Calu3 (cell line): ENCODE results near the gene HOXA9. TPM values are rescaled to one million over a fixed set of nuclear protein-coding genes. Genes with fewer than 3 reads are reported as not detected.

Experiments used
- BruUV-seq: library from RNA; stranded (reverse); fragments of 400-500 nt; replicated peaks from 2 replicates; lab custom pipeline; 2021; lab: Mats Ljungman, UMichigan
- CTCF ChIA-PET: fragments of 300-600 bp; sonication (Branson Sonifier 250); formaldehyde crosslinking; loops from one replicate; lab custom pipeline; 2022; ENCODE audit warnings: antibody characterized with exemption; lab: Charles Lee
- DNase-seq: peaks from one replicate; pipeline ENCODE4 v3.0.0; 2022
- H3K27ac Mint-ChIP-seq: one replicate; pipeline ENCODE4 v1.8.0; 2022; ENCODE audit warnings: mixed read lengths; ENCODE audit not compliant: unreplicated experiment
- H3K27me3 Mint-ChIP-seq: one replicate; pipeline ENCODE4 v1.8.0; 2022; ENCODE audit warnings: mixed read lengths; ENCODE audit not compliant: unreplicated experiment
- H3K36me3 Mint-ChIP-seq: one replicate; pipeline ENCODE4 v1.8.0; 2022; ENCODE audit warnings: mild to moderate bottlenecking, moderate library complexity, mixed read lengths; ENCODE audit not compliant: insufficient read depth, unreplicated experiment
- H3K4me1 Mint-ChIP-seq: one replicate; pipeline ENCODE4 v1.8.0; 2022; ENCODE audit warnings: mild to moderate bottlenecking, low read depth, mixed read lengths; ENCODE audit not compliant: unreplicated experiment
- H3K4me3 Mint-ChIP-seq: one replicate; pipeline ENCODE4 v1.8.0; 2022; ENCODE audit warnings: mild to moderate bottlenecking, low read depth, moderate library complexity, mixed read lengths; ENCODE audit not compliant: unreplicated experiment
- H3K9me3 Mint-ChIP-seq: one replicate; pipeline ENCODE4 v1.8.0; 2022; ENCODE audit warnings: low read depth, mixed read lengths; ENCODE audit not compliant: unreplicated experiment
- intact Hi-C: fragments of 100-400 bp; cut with micrococcal nuclease; formaldehyde crosslinking; loops from one replicate; pipeline ENCODE4 v1.10.0; 2022; ENCODE audit not compliant: unreplicated experiment
- total RNA-seq: library from RNA; stranded (reverse); gene quantifications from 2 replicates; pipeline ENCODE4 v1.2.3, GENCODE V29; 2022
- TF ChIP-seq, protein P1 (sequence below): fragments of 200-600 bp; IDR thresholded peaks from one replicate; pipeline ENCODE4 v1.8.0; 2022; ENCODE audit warnings: antibody characterized with exemption; ENCODE audit not compliant: unreplicated experiment

The HOXA9 gene
- total RNA-seq, 1 experiment from 2014 or later = 2.5 TPM

DNA sequence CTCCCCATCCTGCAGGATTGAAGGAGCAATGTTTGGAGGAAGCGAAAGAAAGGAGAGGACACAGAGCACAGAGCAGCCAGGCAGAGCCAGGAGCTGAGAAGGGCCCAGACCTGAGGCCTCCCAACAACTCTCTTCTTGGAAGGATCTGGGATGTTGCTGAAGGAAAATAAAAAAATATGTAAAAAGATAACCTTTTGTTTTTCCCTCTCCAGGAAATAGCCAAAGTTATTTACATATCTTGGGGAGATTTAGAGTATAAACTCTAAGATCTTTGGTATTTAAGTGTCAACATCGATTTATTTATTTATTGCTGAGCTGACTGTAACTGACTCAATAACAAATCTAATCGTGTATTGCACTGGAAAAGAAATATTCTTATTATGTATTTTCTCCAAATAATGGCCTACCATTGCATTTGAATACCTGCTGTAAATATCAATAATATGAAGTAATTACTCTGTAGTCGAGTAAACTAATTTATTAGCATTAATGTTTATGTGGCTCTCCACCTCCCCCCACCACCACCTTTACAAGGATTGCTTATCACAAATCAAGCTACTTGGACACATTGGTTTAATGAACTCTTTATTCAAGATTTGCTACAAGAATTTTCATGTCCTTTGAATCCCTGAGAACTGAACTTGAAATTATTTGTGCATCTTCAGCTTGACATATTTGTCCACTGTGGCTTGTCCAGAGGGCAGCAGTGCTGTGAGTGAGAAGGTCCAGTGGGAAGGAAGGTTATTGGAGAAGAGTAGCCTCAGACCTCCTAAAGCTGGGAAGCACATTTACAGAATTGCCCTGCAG is 21.5 kb upstream of the HOXA9 start:
- intact Hi-C loops = no loop called here
- peaks cover 75% of the 10 kb centered on the region for H3K27me3 Mint-ChIP-seq

DNA sequence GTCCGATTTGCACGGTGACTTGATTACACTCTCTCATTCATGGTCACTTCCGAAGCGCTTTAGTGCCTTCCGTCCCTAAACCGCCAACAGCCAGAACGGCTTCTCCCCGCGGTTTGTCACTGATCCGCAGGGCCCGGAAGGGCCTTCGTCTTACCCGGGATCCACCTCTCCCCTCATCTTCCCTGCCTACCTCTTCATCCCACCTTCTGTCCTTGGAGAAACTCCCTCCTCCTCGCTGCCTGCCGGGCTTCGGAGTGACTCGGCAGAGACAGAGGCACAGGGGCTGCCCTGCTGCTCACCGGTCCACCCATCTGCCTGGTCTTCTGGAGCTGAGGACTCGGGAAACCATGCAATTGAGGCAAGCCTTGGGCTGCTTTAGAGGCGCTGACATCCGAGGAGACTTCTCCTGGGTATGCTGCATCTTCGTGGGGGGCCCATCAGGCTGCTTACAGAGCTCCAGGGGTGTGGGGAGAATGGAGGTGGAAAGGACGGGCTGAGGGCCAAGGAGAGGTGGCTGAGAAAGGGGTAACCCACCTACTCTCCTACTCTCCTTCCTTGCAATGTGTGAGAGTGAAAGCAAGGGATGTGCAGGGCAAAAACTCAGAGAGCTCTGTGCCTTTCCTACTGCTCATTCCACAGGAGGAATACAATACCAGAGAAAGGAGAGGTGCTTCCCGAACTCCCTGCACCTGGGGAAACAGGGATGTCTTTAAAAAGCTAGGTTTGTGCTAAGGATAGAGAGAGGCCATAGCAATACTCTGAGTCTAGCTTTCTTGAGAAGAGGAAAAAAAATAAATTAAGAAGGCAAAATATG is 20.7 kb upstream of the HOXA9 start:
- no peak for DNase-seq
- TF ChIP-seq, protein P1, sequence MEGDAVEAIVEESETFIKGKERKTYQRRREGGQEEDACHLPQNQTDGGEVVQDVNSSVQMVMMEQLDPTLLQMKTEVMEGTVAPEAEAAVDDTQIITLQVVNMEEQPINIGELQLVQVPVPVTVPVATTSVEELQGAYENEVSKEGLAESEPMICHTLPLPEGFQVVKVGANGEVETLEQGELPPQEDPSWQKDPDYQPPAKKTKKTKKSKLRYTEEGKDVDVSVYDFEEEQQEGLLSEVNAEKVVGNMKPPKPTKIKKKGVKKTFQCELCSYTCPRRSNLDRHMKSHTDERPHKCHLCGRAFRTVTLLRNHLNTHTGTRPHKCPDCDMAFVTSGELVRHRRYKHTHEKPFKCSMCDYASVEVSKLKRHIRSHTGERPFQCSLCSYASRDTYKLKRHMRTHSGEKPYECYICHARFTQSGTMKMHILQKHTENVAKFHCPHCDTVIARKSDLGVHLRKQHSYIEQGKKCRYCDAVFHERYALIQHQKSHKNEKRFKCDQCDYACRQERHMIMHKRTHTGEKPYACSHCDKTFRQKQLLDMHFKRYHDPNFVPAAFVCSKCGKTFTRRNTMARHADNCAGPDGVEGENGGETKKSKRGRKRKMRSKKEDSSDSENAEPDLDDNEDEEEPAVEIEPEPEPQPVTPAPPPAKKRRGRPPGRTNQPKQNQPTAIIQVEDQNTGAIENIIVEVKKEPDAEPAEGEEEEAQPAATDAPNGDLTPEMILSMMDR = no peak
- CTCF ChIA-PET = interaction anchor here (0.6 to 1.4 kb wide), 3 partner anchors 10 to 389 kb away, joined by 3 to 4 read pairs (median 3); no protein-coding TSS in a partner anchor
- peaks cover 66% of the 10 kb centered on the region for H3K27me3 Mint-ChIP-seq
- intact Hi-C loops = no loop called here
- H3K36me3 Mint-ChIP-seq = peaks cover 21% of the 10 kb centered on the region
- no peak overlapping the region for H3K27ac Mint-ChIP-seq
- H3K4me3 Mint-ChIP-seq = peak overlapping the region; percentile 0
- H3K4me1 Mint-ChIP-seq = peaks cover 7% of the 10 kb centered on the region
- no peaks in the 10 kb centered on the region for H3K9me3 Mint-ChIP-seq
- BruUV-seq = no TSS peak

More for the DNA sequence above, 21.5 kb upstream of the HOXA9 start:
- BruUV-seq = no TSS peak
- H3K4me1 Mint-ChIP-seq = peaks cover 7% of the 10 kb centered on the region
- TF ChIP-seq, protein P1 = no peak
- H3K4me3 Mint-ChIP-seq = no peak overlapping the region
- H3K36me3 Mint-ChIP-seq = peaks cover 21% of the 10 kb centered on the region
- CTCF ChIA-PET = interaction anchor here (0.8 to 1.4 kb wide), 3 partner anchors 9 to 388 kb away, joined by 3 to 4 read pairs (median 3); no protein-coding TSS in a partner anchor
- no peaks in the 10 kb centered on the region for H3K9me3 Mint-ChIP-seq
- no peak overlapping the region for H3K27ac Mint-ChIP-seq
- DNase-seq = no peak

DNA sequence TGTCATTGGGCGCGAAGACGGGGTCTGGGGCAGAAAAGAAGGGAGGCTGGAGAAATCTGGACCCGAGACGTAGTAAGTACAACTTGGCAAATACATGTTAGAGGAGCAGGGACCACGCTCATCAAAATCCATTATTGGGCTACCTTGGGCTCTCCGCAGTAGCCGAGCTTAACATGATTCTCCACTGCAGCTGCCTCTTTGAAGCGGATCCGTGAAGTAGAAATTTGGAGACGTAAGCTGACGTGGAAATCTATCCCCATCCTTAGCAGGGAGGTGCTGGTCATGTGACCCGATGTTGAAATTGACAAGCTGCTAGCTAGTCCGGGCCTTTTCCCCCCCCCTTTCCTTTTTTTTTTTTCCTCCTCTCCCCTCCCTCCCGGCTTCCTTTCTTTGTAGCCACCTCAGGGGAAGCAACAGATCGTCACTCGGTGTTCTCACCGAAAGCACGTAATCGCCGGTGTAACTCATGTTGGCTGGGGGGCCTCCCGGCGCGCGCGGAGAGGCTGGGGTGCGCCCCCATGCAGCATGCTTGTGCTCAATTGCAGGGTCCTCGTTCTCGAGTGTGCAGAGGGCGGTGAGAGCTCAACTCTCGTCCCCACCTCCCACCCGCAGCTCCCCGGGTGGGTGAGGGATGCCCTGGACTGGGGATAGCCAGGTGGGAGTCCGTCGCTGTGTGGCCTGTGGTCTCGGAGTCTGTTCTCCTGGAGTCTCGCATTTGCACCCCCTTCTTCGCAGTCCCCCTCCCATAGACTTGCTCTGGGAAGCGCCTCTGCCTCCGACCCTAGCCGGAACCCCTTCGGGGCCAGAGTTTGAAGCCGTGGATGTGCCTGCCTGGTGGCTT is 19.9 kb upstream of the HOXA9 start, which contains the start of gene HOXA11:
HOXA11 (minus strand) TSS at position 220 of the 841 bp plus-strand sequence; CDS start at position 132, 88 bp downstream.
- H3K4me1 Mint-ChIP-seq = peaks cover 7% of the 10 kb centered on the region
- H3K27ac Mint-ChIP-seq = no peak within 1 kb of the TSS
- peaks cover 21% of the 10 kb centered on the region for H3K36me3 Mint-ChIP-seq
- BruUV-seq = no TSS peak
- no peaks in the 10 kb centered on the region for H3K9me3 Mint-ChIP-seq
- TF ChIP-seq, protein P1 = no peak
- CTCF ChIA-PET = interaction anchor here (0.6 to 1.5 kb wide), 3 partner anchors 11 to 876 kb away, joined by 3 to 8 read pairs (median 4); no protein-coding TSS in a partner anchor
- DNase-seq = no peak
- H3K27me3 Mint-ChIP-seq = peaks cover 58% of the 10 kb centered on the region
- H3K4me3 Mint-ChIP-seq = peak within 1 kb of the TSS; percentile 74
- intact Hi-C loops = no loop called here
